EH (cell line): ENCODE data around the gene PNPLA5.

Source experiments
- DNase-seq: peaks from one replicate; pipeline ENCODE4 v3.0.0-alpha.2; 2015; ENCODE audit warnings: low read depth

The PNPLA5 gene

GRCh38 chr22:43838571-43839307, 53.1 kb downstream of the PNPLA5 start:
- no peak for DNase-seq

GRCh38 chr22:43838161-43838560, 53.7 kb downstream of the PNPLA5 start:
- no peak for DNase-seq

- no peak for DNase-seq
Observed at GRCh38 chr22:43837666-43838065, 54.1 kb downstream of the PNPLA5 start.

- no peak for DNase-seq
Observed at GRCh38 chr22:43835736-43836135, 56.1 kb downstream of the PNPLA5 start.

- no peak for DNase-seq
Observed at GRCh38 chr22:43835166-43835565, 56.6 kb downstream of the PNPLA5 start.

- DNase-seq: no peak
Observed at GRCh38 chr22:43833286-43834240, 58.2 kb downstream of the PNPLA5 start.

- no peak for DNase-seq
Observed at GRCh38 chr22:43832393-43833265, 59.2 kb downstream of the PNPLA5 start.

GRCh38 chr22:43831561-43832392, 60.0 kb downstream of the PNPLA5 start:
- DNase-seq: no peak

GRCh38 chr22:43830931-43831560, 60.8 kb downstream of the PNPLA5 start:
- DNase-seq: no peak

GRCh38 chr22:43829904-43830851, 61.6 kb downstream of the PNPLA5 start:
- DNase-seq: no peak
